Liver (tissue), 9 donors: ENCODE measurements around the gene PDCD7. TPM values are rescaled to one million over a fixed set of nuclear protein-coding genes. Genes with fewer than 3 reads are reported as not detected.
A peak's percentile ranks its signal among the peaks of the same experiment; 100 is the strongest.

Experiments used
- DNase-seq: peaks from one replicate; pipeline ENCODE4 v3.0.0-alpha.2; 2017; ENCODE audit warnings: low spot score
- H3K27ac ChIP-seq, 2 donors: one replicate each; pipeline ENCODE4 v1.7.0; 2013; ENCODE audit warnings: inconsistent platforms in 2 of 2, low read length in 2 of 2, control low read depth in 1 of 2, low read depth in 1 of 2, mild to moderate bottlenecking in 1 of 2
- H3K27me3 ChIP-seq, 4 donors: one replicate each; pipeline versions ENCODE4 v1.6.1 to v1.7.0; 2013; ENCODE audit warnings: low read length in 3 of 4, inconsistent platforms in 1 of 4, mild to moderate bottlenecking in 1 of 4, moderate library complexity in 1 of 4; ENCODE audit not compliant: control insufficient read depth in 4 of 4, insufficient read depth in 4 of 4
- H3K36me3 ChIP-seq, 4 donors: one replicate each; pipeline versions ENCODE4 v1.6.1 to v1.7.0; 2013; ENCODE audit warnings: low read length in 3 of 4, mild to moderate bottlenecking in 3 of 4, low read depth in 1 of 4, moderate library complexity in 1 of 4; ENCODE audit not compliant: control insufficient read depth in 4 of 4, insufficient read depth in 3 of 4
- H3K4me1 ChIP-seq, 4 donors: one replicate each; pipeline versions ENCODE4 v1.6.1 to v1.7.0; 2013; ENCODE audit warnings: low read length in 3 of 4, mild to moderate bottlenecking in 3 of 4, moderate library complexity in 1 of 4; ENCODE audit not compliant: control insufficient read depth in 4 of 4, insufficient read depth in 4 of 4
- H3K4me3 ChIP-seq, 3 donors: one replicate each; pipeline versions ENCODE4 v1.6.1 to v1.7.0; 2013; ENCODE audit warnings: low read length in 3 of 3, control low read depth in 1 of 3, low read depth in 1 of 3, mild to moderate bottlenecking in 1 of 3
- H3K9ac ChIP-seq, 2 donors: one replicate each; pipeline ENCODE4 v1.7.0; 2013; ENCODE audit warnings: low read length in 2 of 2, mild to moderate bottlenecking in 2 of 2, moderate library complexity in 2 of 2, control low read depth in 1 of 2, low read depth in 1 of 2
- H3K9me3 ChIP-seq, 4 donors: one replicate each; pipeline versions ENCODE4 v1.6.1 to v1.7.0; 2013; ENCODE audit warnings: low read length in 3 of 4; ENCODE audit not compliant: control insufficient read depth in 4 of 4
- EGR1 ChIP-seq, 2 donors: IDR thresholded peaks; 2 replicates each; pipeline ENCODE4 v1.6.1; 2016 to 2018; ENCODE audit warnings: antibody characterized with exemption in 2 of 2, low read depth in 2 of 2
- FOXA1 ChIP-seq: IDR thresholded peaks from 2 replicates; pipeline ENCODE4 v1.6.1; 2016; ENCODE audit warnings: antibody characterized with exemption
- FOXA2 ChIP-seq: IDR thresholded peaks from 2 replicates; pipeline ENCODE4 v1.6.1; 2016; ENCODE audit warnings: antibody characterized with exemption
- GABPA ChIP-seq, 2 donors: IDR thresholded peaks in 1 of 2; conservative IDR thresholded peaks in 1 of 2; 2 replicates each; pipeline ENCODE4 v1.6.1; 2016; ENCODE audit warnings: antibody characterized with exemption in 2 of 2, mild to moderate bottlenecking in 1 of 2, moderate library complexity in 1 of 2
- HNF4A ChIP-seq, 2 donors: conservative IDR thresholded peaks; 2 replicates each; pipeline ENCODE4 v1.6.1; 2016; ENCODE audit warnings: antibody characterized with exemption in 2 of 2, mild to moderate bottlenecking in 2 of 2
- HNF4G ChIP-seq: IDR thresholded peaks from 2 replicates; pipeline ENCODE4 v1.6.1; 2016; ENCODE audit warnings: antibody characterized with exemption
- JUND ChIP-seq, 2 donors: IDR thresholded peaks; 2 replicates each; pipeline ENCODE4 v1.6.1; 2016; ENCODE audit warnings: antibody characterized with exemption in 2 of 2
- NR2F2 ChIP-seq: IDR thresholded peaks from 2 replicates; pipeline ENCODE4 v1.6.1; 2016; ENCODE audit warnings: antibody characterized with exemption
- RAD21 ChIP-seq, 2 donors: IDR thresholded peaks; 2 replicates each; pipeline ENCODE4 v1.6.1; 2016; ENCODE audit warnings: antibody characterized with exemption in 2 of 2, mild to moderate bottlenecking in 2 of 2
- RXRA ChIP-seq, 2 donors: IDR thresholded peaks; 2 replicates each; pipeline ENCODE4 v1.6.1; 2017 to 2018; ENCODE audit warnings: antibody characterized with exemption in 2 of 2, mild to moderate bottlenecking in 1 of 2
- SP1 ChIP-seq: IDR thresholded peaks from 2 replicates; pipeline ENCODE4 v1.6.1; 2018; ENCODE audit warnings: antibody characterized with exemption, mild to moderate bottlenecking
- TAF1 ChIP-seq: conservative IDR thresholded peaks from 2 replicates; pipeline ENCODE4 v1.6.1; 2016; ENCODE audit warnings: antibody characterized with exemption, mild to moderate bottlenecking
- YY1 ChIP-seq: IDR thresholded peaks from 2 replicates; pipeline ENCODE4 v1.6.1; 2016; ENCODE audit warnings: antibody characterized with exemption, mild to moderate bottlenecking
- WGBS: extraction: QIAGEN DNeasy Blood & Tissue Kit; methylation state at CpG from one replicate; pipeline ENCODE4 v1.1.7; 2013; 5-methylcytosine and 5-hydroxymethylcytosine counted together
- polyA plus RNA-seq, 2 donors: library from polyadenylated mRNA; stranded (reverse) in 1 of 2; unstranded in 1 of 2; fragments of 200-250 nt in 1 of 2; fragments of >200 nt in 1 of 2; fragmentation: Nextera tagmentation in 1 of 2; extraction: Ambion mirVana in 1 of 2; gene quantifications; one replicate each; pipeline versions ENCODE4 v1.2.1 to v1.2.3, GENCODE V29; 2013 to 2015
- total RNA-seq, 2 donors: library from RNA; depleted of rRNA; stranded (reverse); fragments of >200 nt; gene quantifications; one replicate each; pipeline ENCODE4 v1.2.3, GENCODE V29; 2014
- TF ChIP-seq, protein P1 (sequence below): IDR thresholded peaks from 2 replicates; pipeline ENCODE4 v1.6.1; 2016; ENCODE audit warnings: antibody characterized with exemption
- TF ChIP-seq, protein P2 (sequence below): IDR thresholded peaks from 2 replicates; pipeline ENCODE4 v1.6.1; 2016; ENCODE audit warnings: antibody characterized with exemption
- TF ChIP-seq, protein P3 (sequence below): IDR thresholded peaks from 2 replicates; pipeline ENCODE4 v1.6.1; 2016; ENCODE audit warnings: antibody characterized with exemption, mild to moderate bottlenecking
- TF ChIP-seq, protein P4 (sequence below): fragments of 150-350 bp; IDR thresholded peaks from 2 replicates; pipeline ENCODE4 v1.5.1; 2017; ENCODE audit warnings: improper control_type of control experiment, low read depth, low read length; ENCODE audit not compliant: missing input control
- TF ChIP-seq, protein P5 (sequence below): IDR thresholded peaks from 2 replicates; pipeline ENCODE4 v1.6.1; 2016; ENCODE audit warnings: antibody characterized with exemption
- donor health status: healthy.
- donor health status: healthy.
- donor health status: healthy.
- donor health status: healthy.
- donor health status: healthy.

PDCD7 gene
- total and polyA plus RNA-seq, 4 donors, result 3.0 to 9.5 (median 6.7) TPM

DNA sequence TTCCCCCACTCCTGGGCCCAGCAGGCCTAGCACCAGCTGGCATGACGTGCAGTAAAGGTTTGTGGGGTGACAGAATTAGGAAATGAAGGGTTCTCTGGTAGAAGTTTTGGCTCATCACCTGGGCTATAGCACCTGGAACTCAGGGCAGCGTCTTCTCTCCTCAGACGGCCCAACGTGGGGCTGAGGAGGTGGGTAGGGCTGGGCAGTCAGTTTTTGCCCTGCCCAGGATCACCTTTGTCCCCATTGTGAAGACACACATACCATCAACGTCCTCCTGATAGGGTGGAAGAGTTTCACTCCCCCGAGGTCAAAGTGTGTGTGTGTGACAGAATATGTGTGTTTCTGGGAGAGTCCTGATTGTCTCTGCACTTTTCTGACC, 45.0 kb downstream of the PDCD7 start:
- Histone ChIP-seq H3K4me3 (no peak overlapping the region), H3K36me3 (no peaks in the 10 kb centered on the region), H3K27me3 (no peaks in the 10 kb centered on the region), H3K4me1 (peaks cover 17 to 43% (median 29%) of the 10 kb centered on the region in 4 donors), H3K9me3 (no peaks in the 10 kb centered on the region), H3K27ac (peak overlapping the region; percentile 91 to 95), H3K9ac (peak overlapping the region; percentile 59 to 63)
- DNase-seq, result no peak
- TF ChIP-seq EGR1 (IDR thresholded peaks at IDR 0.05; ENCODE audit: low read depth in 2 of 2) (no peak), TAF1 (no peak), NR2F2 (no peak), FOXA2 (no peak), YY1 (peak; percentile 45), HNF4A (conservative IDR thresholded peaks at IDR 0.05) (peak; percentile 85 to 87), JUND (IDR thresholded peaks at IDR 0.05) (peak; percentile 33 to 38), RAD21 (IDR thresholded peaks at IDR 0.05) (peak; percentile 3 to 5), HNF4G (peak; percentile 56), SP1 (peak; percentile 95), FOXA1 (no peak), GABPA (IDR thresholded peaks at IDR 0.05 in 1 of 2, conservative IDR thresholded peaks at IDR 0.05 in 1 of 2) (no peak), RXRA (IDR thresholded peaks at IDR 0.05) (peak; percentile 89 to 90)
- TF ChIP-seq, protein P1, sequence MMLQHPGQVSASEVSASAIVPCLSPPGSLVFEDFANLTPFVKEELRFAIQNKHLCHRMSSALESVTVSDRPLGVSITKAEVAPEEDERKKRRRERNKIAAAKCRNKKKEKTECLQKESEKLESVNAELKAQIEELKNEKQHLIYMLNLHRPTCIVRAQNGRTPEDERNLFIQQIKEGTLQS, result no peak
- TF ChIP-seq, protein P2, sequence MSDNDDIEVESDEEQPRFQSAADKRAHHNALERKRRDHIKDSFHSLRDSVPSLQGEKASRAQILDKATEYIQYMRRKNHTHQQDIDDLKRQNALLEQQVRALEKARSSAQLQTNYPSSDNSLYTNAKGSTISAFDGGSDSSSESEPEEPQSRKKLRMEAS, result no peak
- TF ChIP-seq, protein P3, sequence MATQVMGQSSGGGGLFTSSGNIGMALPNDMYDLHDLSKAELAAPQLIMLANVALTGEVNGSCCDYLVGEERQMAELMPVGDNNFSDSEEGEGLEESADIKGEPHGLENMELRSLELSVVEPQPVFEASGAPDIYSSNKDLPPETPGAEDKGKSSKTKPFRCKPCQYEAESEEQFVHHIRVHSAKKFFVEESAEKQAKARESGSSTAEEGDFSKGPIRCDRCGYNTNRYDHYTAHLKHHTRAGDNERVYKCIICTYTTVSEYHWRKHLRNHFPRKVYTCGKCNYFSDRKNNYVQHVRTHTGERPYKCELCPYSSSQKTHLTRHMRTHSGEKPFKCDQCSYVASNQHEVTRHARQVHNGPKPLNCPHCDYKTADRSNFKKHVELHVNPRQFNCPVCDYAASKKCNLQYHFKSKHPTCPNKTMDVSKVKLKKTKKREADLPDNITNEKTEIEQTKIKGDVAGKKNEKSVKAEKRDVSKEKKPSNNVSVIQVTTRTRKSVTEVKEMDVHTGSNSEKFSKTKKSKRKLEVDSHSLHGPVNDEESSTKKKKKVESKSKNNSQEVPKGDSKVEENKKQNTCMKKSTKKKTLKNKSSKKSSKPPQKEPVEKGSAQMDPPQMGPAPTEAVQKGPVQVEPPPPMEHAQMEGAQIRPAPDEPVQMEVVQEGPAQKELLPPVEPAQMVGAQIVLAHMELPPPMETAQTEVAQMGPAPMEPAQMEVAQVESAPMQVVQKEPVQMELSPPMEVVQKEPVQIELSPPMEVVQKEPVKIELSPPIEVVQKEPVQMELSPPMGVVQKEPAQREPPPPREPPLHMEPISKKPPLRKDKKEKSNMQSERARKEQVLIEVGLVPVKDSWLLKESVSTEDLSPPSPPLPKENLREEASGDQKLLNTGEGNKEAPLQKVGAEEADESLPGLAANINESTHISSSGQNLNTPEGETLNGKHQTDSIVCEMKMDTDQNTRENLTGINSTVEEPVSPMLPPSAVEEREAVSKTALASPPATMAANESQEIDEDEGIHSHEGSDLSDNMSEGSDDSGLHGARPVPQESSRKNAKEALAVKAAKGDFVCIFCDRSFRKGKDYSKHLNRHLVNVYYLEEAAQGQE, result peak; percentile 26
- TF ChIP-seq, protein P4, sequence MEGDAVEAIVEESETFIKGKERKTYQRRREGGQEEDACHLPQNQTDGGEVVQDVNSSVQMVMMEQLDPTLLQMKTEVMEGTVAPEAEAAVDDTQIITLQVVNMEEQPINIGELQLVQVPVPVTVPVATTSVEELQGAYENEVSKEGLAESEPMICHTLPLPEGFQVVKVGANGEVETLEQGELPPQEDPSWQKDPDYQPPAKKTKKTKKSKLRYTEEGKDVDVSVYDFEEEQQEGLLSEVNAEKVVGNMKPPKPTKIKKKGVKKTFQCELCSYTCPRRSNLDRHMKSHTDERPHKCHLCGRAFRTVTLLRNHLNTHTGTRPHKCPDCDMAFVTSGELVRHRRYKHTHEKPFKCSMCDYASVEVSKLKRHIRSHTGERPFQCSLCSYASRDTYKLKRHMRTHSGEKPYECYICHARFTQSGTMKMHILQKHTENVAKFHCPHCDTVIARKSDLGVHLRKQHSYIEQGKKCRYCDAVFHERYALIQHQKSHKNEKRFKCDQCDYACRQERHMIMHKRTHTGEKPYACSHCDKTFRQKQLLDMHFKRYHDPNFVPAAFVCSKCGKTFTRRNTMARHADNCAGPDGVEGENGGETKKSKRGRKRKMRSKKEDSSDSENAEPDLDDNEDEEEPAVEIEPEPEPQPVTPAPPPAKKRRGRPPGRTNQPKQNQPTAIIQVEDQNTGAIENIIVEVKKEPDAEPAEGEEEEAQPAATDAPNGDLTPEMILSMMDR, result no peak
- TF ChIP-seq, protein P5, sequence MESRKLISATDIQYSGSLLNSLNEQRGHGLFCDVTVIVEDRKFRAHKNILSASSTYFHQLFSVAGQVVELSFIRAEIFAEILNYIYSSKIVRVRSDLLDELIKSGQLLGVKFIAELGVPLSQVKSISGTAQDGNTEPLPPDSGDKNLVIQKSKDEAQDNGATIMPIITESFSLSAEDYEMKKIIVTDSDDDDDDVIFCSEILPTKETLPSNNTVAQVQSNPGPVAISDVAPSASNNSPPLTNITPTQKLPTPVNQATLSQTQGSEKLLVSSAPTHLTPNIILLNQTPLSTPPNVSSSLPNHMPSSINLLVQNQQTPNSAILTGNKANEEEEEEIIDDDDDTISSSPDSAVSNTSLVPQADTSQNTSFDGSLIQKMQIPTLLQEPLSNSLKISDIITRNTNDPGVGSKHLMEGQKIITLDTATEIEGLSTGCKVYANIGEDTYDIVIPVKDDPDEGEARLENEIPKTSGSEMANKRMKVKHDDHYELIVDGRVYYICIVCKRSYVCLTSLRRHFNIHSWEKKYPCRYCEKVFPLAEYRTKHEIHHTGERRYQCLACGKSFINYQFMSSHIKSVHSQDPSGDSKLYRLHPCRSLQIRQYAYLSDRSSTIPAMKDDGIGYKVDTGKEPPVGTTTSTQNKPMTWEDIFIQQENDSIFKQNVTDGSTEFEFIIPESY, result no peak
- 22% methylated on average over 6 of the region's 6 CpGs for WGBS
